GM18502 (cell line): ENCODE results near the gene PPEF1.
"Not testable (repeated sequence)": the region's sequence is repeated elsewhere in the genome, so short reads cannot be mapped to it uniquely, and the experiment has no call there.

Experiments used
- ATAC-seq: cut with Tn5 transposase; IDR thresholded peaks from one replicate; pipeline ENCODE4 v1.9.1; 2021; ENCODE audit warnings: mild to moderate bottlenecking; ENCODE audit not compliant: unreplicated experiment, poor library complexity

Gene PPEF1

GRCh38 chrX:18698737-18699650, 8.5 kb upstream of the PPEF1 start:
- no peak for ATAC-seq

DNA sequence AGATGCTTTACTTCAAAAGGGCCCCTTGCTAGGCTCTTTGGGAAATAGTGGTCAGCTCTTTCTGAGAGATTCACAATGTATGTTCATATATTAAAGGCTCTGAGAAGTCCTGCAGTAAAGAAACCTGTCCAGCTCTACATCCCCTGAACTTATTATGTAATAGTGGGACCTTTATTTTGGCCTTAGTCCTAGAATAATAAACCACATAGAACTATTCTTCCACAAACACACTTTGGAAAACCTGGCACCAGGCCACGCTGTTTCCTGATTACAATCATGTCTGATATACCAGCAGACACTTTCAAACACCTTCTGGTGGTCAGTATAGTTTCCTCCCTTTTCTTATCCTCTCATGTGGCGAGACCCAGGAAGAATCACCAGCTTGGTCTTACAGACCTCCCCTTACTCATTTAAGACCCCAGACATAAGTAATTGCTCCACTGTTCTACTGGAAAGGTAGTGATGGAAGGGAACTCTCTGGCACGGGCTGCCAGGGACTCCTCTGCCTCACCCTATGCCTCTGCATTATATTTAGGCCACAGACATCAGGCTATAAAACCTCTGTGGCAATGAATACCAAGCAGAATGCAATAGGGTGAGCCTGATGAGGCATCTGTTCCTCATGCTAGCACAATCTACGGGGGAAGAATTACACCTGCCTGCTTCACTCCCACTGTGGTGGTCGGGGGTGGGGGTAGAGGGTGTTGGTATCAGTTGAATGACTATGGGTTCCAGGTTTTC, 5.7 kb upstream of the PPEF1 start:
- no peak for ATAC-seq

- no peak for ATAC-seq
These were observed 4.9 kb upstream of the PPEF1 start for GRCh38 chrX:18702362-18703195.

DNA sequence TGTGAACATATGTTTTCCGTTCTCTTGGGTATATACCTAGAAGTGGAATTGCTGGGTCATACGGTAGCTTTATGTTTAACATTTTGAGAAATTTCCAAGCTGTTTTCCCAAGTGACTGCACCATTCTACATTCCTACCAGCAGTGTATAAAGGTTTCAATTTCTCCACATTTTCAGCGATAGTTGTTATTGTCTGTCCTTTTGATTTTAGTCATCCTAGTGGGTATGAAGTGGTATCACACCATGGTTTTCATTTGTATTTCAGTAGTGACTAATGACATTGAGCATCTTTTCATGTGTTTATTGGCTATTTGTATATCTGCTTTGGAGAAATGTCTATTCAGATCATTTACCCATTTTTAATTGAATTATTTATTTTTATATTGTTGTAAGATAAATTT, 2.4 kb downstream of the PPEF1 start:
- ATAC-seq: no peak

GRCh38 chrX:18714910-18715309, 7.5 kb downstream of the PPEF1 start:
- no peak for ATAC-seq

- no peak for ATAC-seq
These were observed 12.4 kb downstream of the PPEF1 start for GRCh38 chrX:18719852-18720251.

DNA sequence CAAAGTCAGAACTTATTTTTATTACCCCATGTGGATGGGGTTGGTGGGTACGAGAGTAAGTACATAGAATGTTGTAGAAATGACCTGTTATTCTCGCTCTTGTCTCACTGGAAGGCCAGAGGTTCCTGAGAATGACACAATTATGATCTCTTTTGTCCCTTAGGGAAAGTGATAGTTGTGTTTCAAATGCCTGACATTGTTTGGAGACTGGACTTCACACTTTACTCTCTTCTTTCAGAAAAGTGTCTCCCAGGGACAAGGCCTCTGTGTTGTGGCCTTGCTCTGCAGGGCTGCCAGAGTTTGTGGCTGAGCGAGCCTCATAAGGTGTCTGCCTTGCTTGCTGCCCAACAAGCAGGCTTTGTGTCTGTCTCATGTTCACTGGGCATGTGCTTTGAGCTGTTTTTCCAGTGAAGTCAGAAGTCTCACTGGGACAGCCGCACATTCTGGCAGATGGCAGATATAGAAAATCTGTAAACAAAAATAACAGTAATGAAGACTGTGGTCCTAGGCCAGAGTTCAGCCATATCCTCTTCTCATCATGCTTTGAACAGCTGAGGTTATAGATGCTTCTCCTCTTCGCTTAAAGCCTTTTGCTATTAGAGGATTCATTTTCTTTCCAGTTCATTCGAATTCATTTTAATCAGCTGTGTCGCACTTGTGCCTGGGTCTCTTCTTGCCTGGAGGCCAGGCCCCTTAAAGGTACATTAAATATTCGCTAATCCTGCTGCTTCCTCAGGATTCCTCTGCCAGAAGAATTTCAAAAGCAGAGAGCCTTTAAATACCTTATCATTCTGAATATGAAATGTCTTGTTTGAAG, 14.4 kb downstream of the PPEF1 start:
- no peak for ATAC-seq

DNA sequence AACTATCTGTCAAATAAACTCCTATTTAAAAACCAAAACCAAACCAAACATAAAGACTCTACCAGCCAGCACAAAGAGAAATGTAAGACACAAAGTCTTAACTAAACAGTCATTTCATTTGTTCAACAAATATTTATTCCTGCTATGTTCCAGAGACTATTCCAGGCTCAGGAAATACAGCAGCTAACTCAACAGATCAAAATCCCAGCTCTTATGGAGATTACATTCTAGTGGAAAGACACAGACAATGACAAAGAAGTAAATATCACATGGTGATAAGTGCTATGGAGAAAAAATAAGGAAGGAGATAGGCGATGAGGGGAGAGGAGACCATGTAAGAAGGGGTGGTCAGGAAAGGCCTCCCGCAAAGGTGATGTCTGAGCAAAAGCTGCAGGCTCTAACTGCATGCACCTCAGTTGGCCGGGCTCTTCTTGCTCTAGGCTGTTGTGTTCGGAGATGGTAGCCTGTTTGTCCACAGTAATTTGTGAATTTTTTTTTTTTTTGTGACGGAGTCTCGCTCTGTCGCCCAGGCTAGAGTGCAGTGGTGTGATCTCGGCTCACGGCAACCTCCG, 15.1 kb downstream of the PPEF1 start:
- no peak for ATAC-seq

DNA sequence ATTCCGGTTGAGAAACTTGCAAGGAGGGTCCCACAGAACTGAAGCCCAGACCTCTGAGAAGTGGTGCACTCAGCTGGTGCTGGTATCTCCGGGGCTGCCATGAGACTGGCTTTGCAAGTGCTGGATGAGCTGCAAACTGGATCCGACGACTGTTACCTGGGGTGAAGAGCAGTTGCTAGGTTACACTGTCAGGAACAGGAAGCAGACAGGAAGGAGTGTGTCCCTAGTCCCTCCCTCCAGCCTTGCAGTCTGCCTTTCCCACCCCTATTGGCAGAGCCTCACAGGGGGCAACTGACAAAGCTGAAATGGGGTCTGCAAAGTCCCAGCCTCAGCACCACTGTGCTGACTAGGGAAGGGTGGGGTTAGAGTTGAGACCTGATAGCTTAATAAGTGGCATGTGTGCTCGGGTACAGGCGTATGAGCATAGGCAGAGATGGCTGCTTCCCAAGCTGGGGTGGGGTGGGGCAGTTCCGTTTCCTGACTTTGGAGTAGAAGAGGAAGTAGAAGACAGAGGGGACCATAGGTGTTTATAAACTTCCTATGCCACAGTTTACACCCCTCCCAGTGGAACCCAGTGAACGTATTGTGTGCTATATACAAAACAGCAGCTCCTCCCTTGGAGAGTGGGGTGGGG, 18.0 kb downstream of the PPEF1 start:
- no peak for ATAC-seq

GRCh38 chrX:18733287-18733686, 25.8 kb downstream of the PPEF1 start:
- no peak for ATAC-seq

DNA sequence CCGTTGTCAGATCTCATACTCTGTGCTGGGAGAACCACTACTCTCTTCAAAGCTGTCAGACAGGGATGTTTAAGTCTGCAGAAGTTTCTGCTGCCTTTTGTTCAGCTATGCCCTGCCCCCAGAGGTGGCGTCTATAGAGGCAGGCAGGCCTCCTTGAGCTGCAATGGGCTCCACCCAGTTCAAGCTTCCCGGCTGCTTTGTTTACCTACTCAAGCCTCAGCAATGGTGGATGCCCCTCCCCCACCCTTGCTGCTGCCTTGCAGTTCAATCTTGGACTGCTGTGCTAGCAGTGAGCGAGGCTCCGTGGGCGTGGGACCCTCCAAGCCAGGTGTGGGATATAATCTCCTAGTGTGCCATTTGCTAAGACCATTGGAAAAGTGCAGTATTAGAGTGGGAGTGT, 32.2 kb downstream of the PPEF1 start:
- ATAC-seq: not testable (repeated sequence)

DNA sequence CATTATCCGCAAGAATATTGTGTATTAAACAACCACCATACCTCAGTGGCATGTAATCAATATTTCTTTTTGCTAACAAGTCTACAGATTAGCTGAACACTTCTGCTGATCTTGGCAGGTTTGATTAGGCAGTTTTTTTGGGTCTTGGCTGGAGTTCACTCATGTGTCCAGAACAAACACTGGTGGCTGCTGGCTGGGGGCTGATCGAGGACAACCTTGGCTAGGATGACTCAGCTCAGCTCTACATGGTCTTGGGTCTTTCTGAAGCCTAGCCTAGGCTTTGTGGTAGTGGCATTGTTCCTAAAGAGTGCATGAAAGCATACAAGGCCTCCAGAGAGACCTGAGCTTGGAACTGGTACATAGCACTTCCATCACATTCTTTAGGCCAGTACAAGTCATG, 41.1 kb downstream of the PPEF1 start:
- ATAC-seq: no peak

GRCh38 chrX:18753631-18754030, 46.2 kb downstream of the PPEF1 start:
- ATAC-seq: no peak

DNA sequence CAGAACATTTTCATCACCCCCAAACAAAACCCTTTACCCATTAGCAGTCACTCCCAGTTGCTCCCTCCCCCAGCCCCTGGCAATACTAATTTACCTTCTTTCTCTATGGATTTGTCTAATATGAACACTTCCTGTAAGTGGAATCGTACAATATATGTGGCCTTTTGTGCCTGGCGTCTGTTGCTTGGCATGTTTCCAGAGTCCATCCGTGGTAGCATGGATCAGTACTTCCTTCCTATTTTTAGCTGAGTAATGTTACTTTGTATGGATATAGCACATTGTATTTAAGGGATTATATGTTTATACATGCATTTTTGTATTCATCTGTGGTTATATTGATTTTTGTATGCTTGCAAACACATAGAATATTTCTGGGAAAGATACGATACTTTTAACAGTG, 48.2 kb downstream of the PPEF1 start:
- ATAC-seq: no peak

- no peak for ATAC-seq
These were observed 50.8 kb downstream of the PPEF1 start for GRCh38 chrX:18757956-18758932.

DNA sequence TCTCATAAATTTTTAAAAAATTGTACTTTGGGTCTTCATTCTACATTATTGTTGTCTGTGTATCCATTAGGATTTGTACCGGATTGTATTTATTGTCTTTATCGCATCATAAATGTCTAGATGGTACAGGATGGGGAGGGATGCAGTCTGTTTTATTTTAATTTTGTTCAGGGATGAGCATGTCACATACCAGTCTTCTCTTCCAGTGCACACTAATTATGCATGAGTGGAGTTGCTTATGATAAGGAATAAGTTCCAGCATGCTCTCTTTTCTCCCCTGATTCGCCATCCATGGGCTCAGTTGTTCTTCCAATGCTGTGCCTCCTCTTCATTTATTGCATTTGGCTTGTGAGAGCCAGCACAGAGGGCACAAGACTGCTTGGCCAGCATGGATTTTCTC, 54.3 kb downstream of the PPEF1 start:
- ATAC-seq: no peak

- ATAC-seq: not testable (repeated sequence)
These were observed 55.7 kb downstream of the PPEF1 start for GRCh38 chrX:18763106-18763505.

GRCh38 chrX:18769364-18769763, 61.9 kb downstream of the PPEF1 start:
- ATAC-seq: no peak
